Nephron progenitor cell (in vitro differentiated cells): Measurements from ENCODE around the gene PHLDA1.

Experiments
- DNase-seq: peaks from one replicate; pipeline ENCODE4 v3.0.0; 2021
- H3K27ac Mint-ChIP-seq: 2 replicates; pipeline ENCODE4 v1.8.0; 2021; ENCODE audit warnings: mild to moderate bottlenecking, moderate library complexity, mixed read lengths
- H3K27me3 Mint-ChIP-seq: 2 replicates; pipeline ENCODE4 v1.8.0; 2021; ENCODE audit warnings: mild to moderate bottlenecking, low read depth, mixed read lengths; ENCODE audit not compliant: poor library complexity
- H3K36me3 Mint-ChIP-seq: 2 replicates; pipeline ENCODE4 v1.8.0; 2021; ENCODE audit warnings: low read depth, mixed read lengths
- H3K4me1 Mint-ChIP-seq: 2 replicates; pipeline ENCODE4 v1.8.0; 2021; ENCODE audit warnings: mixed read lengths
- H3K4me3 Mint-ChIP-seq: 2 replicates; pipeline ENCODE4 v1.8.0; 2021; ENCODE audit warnings: mild to moderate bottlenecking, moderate library complexity, mixed read lengths
- H3K9me3 Mint-ChIP-seq: 2 replicates; pipeline ENCODE4 v1.8.0; 2021; ENCODE audit warnings: mild to moderate bottlenecking, moderate library complexity, mixed read lengths
- CTCF ChIP-seq: fragments of 200-600 bp; sonication (generic); IDR thresholded peaks from 2 replicates; pipeline ENCODE4 v1.5.0; 2021; ENCODE audit warnings: antibody characterized with exemption

PHLDA1 gene

GRCh38 chr12:76024102-76024781 is 7.3 kb downstream of the PHLDA1 start:
- peaks cover 27% of the 10 kb centered on the region for H3K36me3 Mint-ChIP-seq
- H3K4me3 Mint-ChIP-seq: no peak overlapping the region
- no peak for TF ChIP-seq CTCF
- no peaks in the 10 kb centered on the region for H3K9me3 Mint-ChIP-seq
- no peaks in the 10 kb centered on the region for H3K27me3 Mint-ChIP-seq
- no peak overlapping the region for H3K27ac Mint-ChIP-seq
- H3K4me1 Mint-ChIP-seq: peaks cover 50% of the 10 kb centered on the region
- DNase-seq: no peak

DNA sequence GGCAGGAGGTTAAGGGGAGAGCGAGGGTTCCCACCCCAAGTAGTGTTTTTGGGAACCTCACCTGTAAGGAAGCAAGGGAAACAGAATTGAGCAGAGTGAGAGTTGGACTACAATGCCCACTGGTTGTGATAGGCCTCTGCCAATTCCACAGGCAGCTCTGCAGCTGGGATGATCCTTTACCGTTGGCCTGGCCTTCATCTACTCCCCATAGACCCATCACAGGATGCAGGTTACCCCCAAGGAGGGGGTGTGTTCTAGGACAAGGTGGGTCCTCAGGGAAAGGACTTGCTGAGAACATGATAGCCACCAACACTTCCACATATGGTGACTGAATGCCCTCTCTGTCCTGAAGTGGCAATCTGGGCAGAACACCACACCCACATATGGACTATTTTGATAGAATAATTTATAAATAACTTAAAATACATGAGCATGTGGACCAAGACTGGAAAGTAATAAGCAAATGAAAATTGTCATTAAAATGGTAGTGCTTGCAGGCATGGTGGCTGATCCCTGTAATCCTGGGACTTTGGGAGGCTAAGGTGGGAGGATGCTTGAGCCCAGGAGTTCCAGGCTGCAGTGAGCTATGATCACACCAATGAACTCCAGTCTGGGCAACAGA is 8.4 kb downstream of the PHLDA1 start:
- no peak for TF ChIP-seq CTCF
- peaks cover 17% of the 10 kb centered on the region for H3K36me3 Mint-ChIP-seq
- peaks cover 51% of the 10 kb centered on the region for H3K4me1 Mint-ChIP-seq
- H3K4me3 Mint-ChIP-seq: no peak overlapping the region
- H3K9me3 Mint-ChIP-seq: no peaks in the 10 kb centered on the region
- no peak for DNase-seq
- H3K27me3 Mint-ChIP-seq: no peaks in the 10 kb centered on the region
- H3K27ac Mint-ChIP-seq: no peak overlapping the region

DNA sequence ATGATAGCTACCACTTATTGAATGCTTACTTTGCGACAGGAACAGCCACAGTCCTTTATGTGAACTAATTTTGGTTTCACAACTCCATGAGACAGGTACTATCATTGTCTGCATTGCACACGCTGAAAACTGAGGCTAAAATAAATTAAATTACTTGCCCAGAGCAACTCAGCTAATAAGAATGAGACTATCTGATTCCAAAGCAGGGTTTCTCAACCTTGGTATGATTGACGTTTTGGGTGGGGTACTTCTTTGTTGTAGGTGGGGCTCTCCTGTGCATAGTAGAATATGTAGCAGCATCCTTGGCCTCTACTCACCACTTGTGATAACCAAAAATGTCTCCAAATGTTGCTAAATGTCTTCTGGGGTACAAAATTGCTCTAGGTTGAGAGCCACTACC is 9.1 kb downstream of the PHLDA1 start:
- TF ChIP-seq CTCF: no peak
- no peak overlapping the region for H3K4me3 Mint-ChIP-seq
- H3K9me3 Mint-ChIP-seq: no peaks in the 10 kb centered on the region
- no peak for DNase-seq
- peaks cover 54% of the 10 kb centered on the region for H3K4me1 Mint-ChIP-seq
- H3K27me3 Mint-ChIP-seq: no peaks in the 10 kb centered on the region
- no peak overlapping the region for H3K27ac Mint-ChIP-seq
- H3K36me3 Mint-ChIP-seq: peaks cover 16% of the 10 kb centered on the region

- DNase-seq: no peak
- H3K27me3 Mint-ChIP-seq: no peaks in the 10 kb centered on the region
- H3K4me3 Mint-ChIP-seq: no peak overlapping the region
- peaks cover 39% of the 10 kb centered on the region for H3K4me1 Mint-ChIP-seq
- H3K9me3 Mint-ChIP-seq: peaks cover 3% of the 10 kb centered on the region
- peak overlapping the region; percentile 96 for H3K27ac Mint-ChIP-seq
- no peak for TF ChIP-seq CTCF
- peaks cover 1% of the 10 kb centered on the region for H3K36me3 Mint-ChIP-seq
These were observed 10.6 kb downstream of the PHLDA1 start for GRCh38 chr12:76020731-76021672.

DNA sequence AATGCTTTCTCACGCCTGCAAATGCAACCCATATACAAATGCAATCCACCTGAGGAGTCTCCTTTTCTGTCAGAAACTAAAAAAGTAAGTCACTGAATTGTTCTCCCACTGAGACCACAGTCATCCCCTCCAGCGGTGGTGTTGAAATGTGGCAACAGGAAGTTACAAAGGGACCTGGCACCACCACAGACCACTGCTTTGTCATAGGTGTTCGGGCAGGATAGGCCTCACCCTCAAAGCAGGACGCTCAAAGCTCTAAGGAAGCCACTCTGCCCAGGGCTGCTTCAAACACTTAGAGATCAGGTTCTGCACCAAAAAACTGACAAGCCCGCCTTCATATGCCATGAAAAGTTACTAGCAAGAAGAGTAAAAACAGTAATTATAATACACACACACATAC is 11.3 kb downstream of the PHLDA1 start:
- Mint-ChIP-seq H3K4me3 (no peak overlapping the region), H3K9me3 (peaks cover 3% of the 10 kb centered on the region), H3K4me1 (peaks cover 33% of the 10 kb centered on the region), H3K27ac (peak overlapping the region; percentile 96), H3K27me3 (no peaks in the 10 kb centered on the region), H3K36me3 (no peaks in the 10 kb centered on the region)
- DNase-seq: no peak
- no peak for TF ChIP-seq CTCF
